ENCODE measurements around the gene TSC22D1. TPM values are rescaled to one million over a fixed set of nuclear protein-coding genes. Genes with fewer than 3 reads are reported as not detected.

The TSC22D1 gene
- total RNA-seq, 4 donors from 2014 or later, result 153 to 200 (median 182) TPM

DNA sequence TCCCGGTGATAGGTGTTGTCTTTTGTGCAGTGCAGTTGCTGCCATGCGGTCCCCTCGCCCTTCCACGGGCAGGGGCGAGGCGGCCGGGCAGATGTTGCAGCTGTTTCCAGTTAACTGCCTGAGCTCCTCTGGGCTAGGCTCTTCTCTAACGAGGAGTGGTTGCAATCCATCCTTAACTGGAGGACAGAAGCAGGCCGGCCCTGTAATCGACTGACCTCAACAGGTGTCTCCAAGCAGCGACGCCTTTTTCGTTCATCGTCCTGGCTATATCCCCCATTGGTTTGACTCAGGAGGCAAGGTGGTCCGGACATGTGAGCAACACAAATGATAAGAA, 1.9 kb upstream of the TSC22D1 start:
- peak overlapping the region; percentile 95 to 99 for H3K27ac ChIP-seq
- H3K36me3 ChIP-seq, result no peaks in the 10 kb centered on the region
- no peak for DNase-seq
- intact Hi-C loops (cut with DNase I; ENCODE audit: low total_unique reads), result loop anchor here (10.0 kb wide), 1 partner anchor 337 kb away; no protein-coding TSS in a partner anchor
- TF ChIP-seq POLR2A (IDR thresholded peaks at IDR 0.05), result no peak
- TF ChIP-seq, protein P1, sequence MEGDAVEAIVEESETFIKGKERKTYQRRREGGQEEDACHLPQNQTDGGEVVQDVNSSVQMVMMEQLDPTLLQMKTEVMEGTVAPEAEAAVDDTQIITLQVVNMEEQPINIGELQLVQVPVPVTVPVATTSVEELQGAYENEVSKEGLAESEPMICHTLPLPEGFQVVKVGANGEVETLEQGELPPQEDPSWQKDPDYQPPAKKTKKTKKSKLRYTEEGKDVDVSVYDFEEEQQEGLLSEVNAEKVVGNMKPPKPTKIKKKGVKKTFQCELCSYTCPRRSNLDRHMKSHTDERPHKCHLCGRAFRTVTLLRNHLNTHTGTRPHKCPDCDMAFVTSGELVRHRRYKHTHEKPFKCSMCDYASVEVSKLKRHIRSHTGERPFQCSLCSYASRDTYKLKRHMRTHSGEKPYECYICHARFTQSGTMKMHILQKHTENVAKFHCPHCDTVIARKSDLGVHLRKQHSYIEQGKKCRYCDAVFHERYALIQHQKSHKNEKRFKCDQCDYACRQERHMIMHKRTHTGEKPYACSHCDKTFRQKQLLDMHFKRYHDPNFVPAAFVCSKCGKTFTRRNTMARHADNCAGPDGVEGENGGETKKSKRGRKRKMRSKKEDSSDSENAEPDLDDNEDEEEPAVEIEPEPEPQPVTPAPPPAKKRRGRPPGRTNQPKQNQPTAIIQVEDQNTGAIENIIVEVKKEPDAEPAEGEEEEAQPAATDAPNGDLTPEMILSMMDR (IDR thresholded peaks at IDR 0.05), result no peak
- peaks cover 0 to 13% of the 10 kb centered on the region in 2 donors for H3K4me1 ChIP-seq
- H3K9me3 ChIP-seq, result no peaks in the 10 kb centered on the region
- no peaks in the 10 kb centered on the region for H3K27me3 ChIP-seq
- H3K4me3 ChIP-seq, result peak overlapping the region; percentile 71 to 73

DNA sequence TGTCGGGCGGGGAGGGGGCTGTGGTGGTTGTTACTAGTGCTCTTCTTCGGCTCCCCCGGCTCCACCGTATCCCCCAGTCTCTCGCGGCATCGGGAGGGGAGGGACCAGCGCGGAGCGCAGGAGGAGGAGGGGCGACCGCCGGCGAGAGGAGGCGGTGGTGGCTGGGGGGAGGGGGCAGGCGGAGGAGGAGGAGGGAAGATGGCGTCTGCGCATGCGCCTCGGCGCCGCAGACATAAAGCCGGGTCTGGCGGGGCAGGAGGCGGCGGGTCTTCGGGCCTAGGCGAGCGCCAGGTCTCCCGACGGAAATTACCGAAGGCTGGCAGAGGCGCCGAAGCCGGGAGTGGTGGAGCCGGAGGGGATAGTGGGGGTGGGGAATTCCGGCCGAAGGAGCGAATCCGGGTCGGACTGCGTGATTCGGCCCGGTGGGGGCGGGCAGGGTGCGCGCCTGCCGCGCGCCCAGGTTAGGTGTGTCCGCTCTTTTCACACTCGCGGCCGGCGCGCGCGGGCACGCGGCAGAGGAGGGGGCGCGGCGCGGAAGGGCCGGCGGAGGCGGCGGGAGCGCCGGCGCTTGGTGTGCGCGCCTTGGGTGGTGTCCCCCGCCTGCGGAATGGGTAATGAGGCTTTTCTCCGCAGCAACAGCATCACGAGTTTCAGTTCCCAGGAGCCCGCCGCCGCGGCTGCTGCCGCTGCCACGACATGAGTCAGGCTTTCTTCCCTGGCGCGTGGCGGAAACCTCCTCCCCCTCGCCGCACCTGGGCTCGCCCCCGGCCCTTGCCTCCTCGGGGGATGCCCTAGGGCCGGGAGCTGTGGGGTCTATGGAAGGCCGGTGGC, 1.3 kb upstream of the TSC22D1 start:
- peak overlapping the region; percentile 95 to 99 for H3K27ac ChIP-seq
- intact Hi-C loops (cut with DNase I; ENCODE audit: low total_unique reads), result loop anchor here (10.0 kb wide), 1 partner anchor 337 kb away; no protein-coding TSS in a partner anchor
- TF ChIP-seq POLR2A (IDR thresholded peaks at IDR 0.05), result peak; percentile 49 to 76
- TF ChIP-seq, protein P1 (IDR thresholded peaks at IDR 0.05), result no peak
- no peaks in the 10 kb centered on the region for H3K27me3 ChIP-seq
- H3K9me3 ChIP-seq, result no peaks in the 10 kb centered on the region
- H3K4me1 ChIP-seq, result peaks cover 0 to 13% of the 10 kb centered on the region in 2 donors
- H3K36me3 ChIP-seq, result no peaks in the 10 kb centered on the region
- DNase-seq, result peak; percentile 97
- H3K4me3 ChIP-seq, result peak overlapping the region; percentile 71 to 73

DNA sequence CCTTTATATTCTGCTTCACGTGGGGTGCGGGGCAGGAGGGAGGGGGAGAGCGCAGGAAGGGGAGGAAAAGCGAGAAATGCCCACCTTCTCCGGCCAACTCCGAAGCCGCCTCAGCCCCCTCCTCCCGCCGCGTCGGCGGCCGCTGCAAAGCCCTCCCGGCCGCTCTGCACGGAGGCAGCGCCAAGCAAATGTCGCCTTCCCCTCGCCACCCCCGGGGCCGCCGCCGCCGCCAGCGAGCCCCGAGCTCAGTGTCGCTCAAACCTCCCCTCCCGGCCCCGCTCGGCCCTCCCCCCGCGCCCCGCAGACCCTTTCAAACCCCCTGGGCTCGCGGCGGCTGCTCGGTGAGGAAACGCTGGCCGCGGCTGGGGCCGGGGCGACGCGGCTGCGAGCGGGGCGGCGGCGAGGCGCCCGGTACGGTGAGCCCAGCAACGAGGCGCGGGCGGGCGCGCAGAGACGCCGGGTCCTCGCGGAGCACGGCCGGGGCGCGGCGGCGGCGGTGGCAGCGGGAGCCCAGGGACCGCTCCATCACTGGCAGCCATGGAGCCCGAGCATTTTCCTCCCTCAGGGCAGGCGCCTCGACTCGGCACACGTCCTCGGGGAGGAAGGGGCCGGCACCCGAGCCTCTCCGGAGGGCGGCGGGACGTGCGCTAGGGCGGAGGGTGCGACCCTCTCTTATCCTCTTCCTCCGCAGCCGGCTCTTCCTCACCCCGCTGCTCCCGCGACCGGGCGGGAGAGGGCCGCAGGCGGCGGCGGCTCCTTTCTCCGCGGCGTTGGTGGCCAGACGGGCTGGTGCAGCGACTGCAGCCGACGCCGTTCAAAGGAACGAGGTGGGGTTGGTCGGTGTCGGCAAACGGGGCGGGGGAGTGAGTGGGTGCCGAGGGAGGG, 463 bp upstream of the TSC22D1 start:
- peak overlapping the region; percentile 95 to 99 for H3K27ac ChIP-seq
- intact Hi-C loops (cut with DNase I; ENCODE audit: low total_unique reads), result loop anchor here (10.0 kb wide), 1 partner anchor 338 kb away; no protein-coding TSS in a partner anchor
- DNase-seq, result peak; percentile 26 to 37
- no peaks in the 10 kb centered on the region for H3K36me3 ChIP-seq
- peak overlapping the region; percentile 71 to 73 for H3K4me3 ChIP-seq
- H3K9me3 ChIP-seq, result no peaks in the 10 kb centered on the region
- peaks cover 0 to 13% of the 10 kb centered on the region in 2 donors for H3K4me1 ChIP-seq
- no peak for TF ChIP-seq POLR2A (IDR thresholded peaks at IDR 0.05)
- TF ChIP-seq, protein P1 (IDR thresholded peaks at IDR 0.05), result peak in 1 of 4 experiments; percentile 6
- no peaks in the 10 kb centered on the region for H3K27me3 ChIP-seq

- H3K36me3 ChIP-seq, result no peaks in the 10 kb centered on the region
- peak overlapping the region; percentile 71 to 73 for H3K4me3 ChIP-seq
- peak overlapping the region; percentile 95 to 99 for H3K27ac ChIP-seq
- DNase-seq, result no peak
- no peaks in the 10 kb centered on the region for H3K9me3 ChIP-seq
- intact Hi-C loops (cut with DNase I; ENCODE audit: low total_unique reads), result loop anchor here (10.0 kb wide), 1 partner anchor 340 kb away; no protein-coding TSS in a partner anchor
- H3K4me1 ChIP-seq, result peaks cover 0 to 13% of the 10 kb centered on the region in 2 donors
- no peaks in the 10 kb centered on the region for H3K27me3 ChIP-seq
- no peak for TF ChIP-seq POLR2A (IDR thresholded peaks at IDR 0.05)
- TF ChIP-seq, protein P1 (IDR thresholded peaks at IDR 0.05), result no peak
Measured at GRCh38 chr13:44575035-44575434, 1.1 kb downstream of the TSC22D1 start.
